ENCODE results near the gene SND1.

Gene SND1

GRCh38 chr7:127738859-127739258, 86.9 kb downstream of the SND1 start:
- Histone ChIP-seq H3K36me3 (ENCODE audit: control insufficient read depth in 2 of 2, insufficient read depth in 1 of 2, low read length in 2 of 2) (peaks cover 0 to 27% of the 10 kb centered on the region in 2 experiments; a peak in 2 of 3 replicates), H3K27ac (ENCODE audit: extremely low read depth, low read depth, low read length) (no peak overlapping the region), H3K4me1 (ENCODE audit: control insufficient read depth, insufficient read depth, low read length) (no peaks in the 10 kb centered on the region), H3K4me3 (ENCODE audit: low read depth, low read length) (no peak overlapping the region), H3K9me3 (ENCODE audit: control insufficient read depth, insufficient read depth, low read depth, low read length) (no peaks in the 10 kb centered on the region)
- ChIA-PET POLR2A (no interaction called here), CTCF (no interaction called here)
- no peak for TF ChIP-seq ZNF394 (tag by site-specific recombination; IDR thresholded peaks at IDR 0.05; ENCODE audit: borderline replicate concordance)
- no peak for TF ChIP-seq ZNF214 (tag by site-specific recombination; IDR thresholded peaks at IDR 0.05; ENCODE audit: borderline replicate concordance)
- no peak for TF ChIP-seq GFI1B (tag by site-specific recombination; IDR thresholded peaks at IDR 0.05)
- no peak for TF ChIP-seq ZNF571 (tag by site-specific recombination; IDR thresholded peaks at IDR 0.05)
- no peak for TF ChIP-seq ZSCAN16 (tag by site-specific recombination; IDR thresholded peaks at IDR 0.05)
- TF ChIP-seq ZEB2 (tag by site-specific recombination; IDR thresholded peaks at IDR 0.05), result no peak
- TF ChIP-seq OSR2 (tag by site-specific recombination; IDR thresholded peaks at IDR 0.05), result no peak
- TF ChIP-seq ZFP3 (tag by site-specific recombination; IDR thresholded peaks at IDR 0.05; ENCODE audit: low read depth), result no peak
- TF ChIP-seq BCL6B (tag by site-specific recombination; IDR thresholded peaks at IDR 0.05), result no peak

- Histone ChIP-seq H3K4me1 (ENCODE audit: control insufficient read depth, insufficient read depth, low read length) (no peaks in the 10 kb centered on the region), H3K9me3 (ENCODE audit: control insufficient read depth, insufficient read depth, low read depth, low read length) (no peaks in the 10 kb centered on the region), H3K36me3 (ENCODE audit: control insufficient read depth in 2 of 2, insufficient read depth in 1 of 2, low read length in 2 of 2) (peaks cover 0 to 16% of the 10 kb centered on the region in 2 experiments; a peak in 1 of 3 replicates), H3K27ac (ENCODE audit: extremely low read depth, low read depth, low read length) (no peak overlapping the region), H3K4me3 (ENCODE audit: low read depth, low read length) (no peak overlapping the region)
- POLR2A ChIA-PET, result no interaction called here
- TF ChIP-seq ZNF677 (tag by site-specific recombination; IDR thresholded peaks at IDR 0.05) (no peak), SP3 (tag by site-specific recombination; IDR thresholded peaks at IDR 0.05) (no peak), ZBTB11 (tag by site-specific recombination; conservative IDR thresholded peaks at IDR 0.05; ENCODE audit: low read depth) (no peak), ZNF571 (tag by site-specific recombination; IDR thresholded peaks at IDR 0.05) (no peak), ZNF692 (tag by site-specific recombination; IDR thresholded peaks at IDR 0.05) (no peak), ZNF140 (tag by site-specific recombination; IDR thresholded peaks at IDR 0.05) (no peak), ZNF274 (IDR thresholded peaks at IDR 0.05; ENCODE audit: low read length) (no peak), ZNF274 (tag by site-specific recombination; IDR thresholded peaks at IDR 0.05; ENCODE audit: borderline replicate concordance) (no peak), KLF10 (tag by site-specific recombination; IDR thresholded peaks at IDR 0.05) (no peak), ZNF146 (tag by site-specific recombination; IDR thresholded peaks at IDR 0.05) (no peak), ZNF37A (tag by site-specific recombination; IDR thresholded peaks at IDR 0.05) (no peak), GLIS2 (tag by site-specific recombination; IDR thresholded peaks at IDR 0.05) (no peak), ZNF629 (tag by site-specific recombination; IDR thresholded peaks at IDR 0.05) (no peak), ZNF529 (tag by site-specific recombination; IDR thresholded peaks at IDR 0.05; ENCODE audit: insufficient replicate concordance) (no peak), ZNF350 (tag by site-specific recombination; IDR thresholded peaks at IDR 0.05) (no peak)
- CTCF ChIA-PET, result interaction anchor here (0.6 kb wide), 1 partner anchor 99 kb away, joined by 4 read pairs; no protein-coding TSS in a partner anchor
Observed at GRCh38 chr7:127741764-127742375, 89.9 kb downstream of the SND1 start.
